NOMO-1 (cell line): ENCODE results near the gene DNMBP.
A peak's percentile ranks its signal among the peaks of the same experiment; 100 is the strongest.
"Not testable (repeated sequence)": the region's sequence is repeated elsewhere in the genome, so short reads cannot be mapped to it uniquely, and the experiment has no call there.

Source experiments
- DNase-seq, 2 experiments: peaks; one replicate each; lab custom pipeline; 2025; ENCODE audit not compliant: unreplicated experiment in 2 of 2; lab: John Stamatoyannopoulos, UW

Gene DNMBP

DNA sequence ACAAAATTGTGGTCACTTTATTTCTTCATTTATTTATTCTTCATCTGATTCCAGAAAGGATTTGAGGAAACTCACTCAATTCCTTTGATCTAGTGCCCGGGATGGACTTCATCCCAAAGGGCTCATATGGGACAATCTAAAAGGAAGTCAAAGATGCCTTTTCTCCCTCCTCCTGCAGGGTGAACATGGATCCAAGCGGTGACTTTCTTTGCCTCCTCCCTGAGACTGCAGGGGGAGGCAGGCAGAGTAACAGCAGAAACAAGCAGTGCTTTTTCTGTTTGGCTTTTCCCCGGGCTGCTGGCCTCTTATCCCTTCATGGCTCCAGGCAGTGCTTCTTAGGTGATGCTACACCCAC is 10.0 kb upstream of the DNMBP start:
- no peak for DNase-seq

DNA sequence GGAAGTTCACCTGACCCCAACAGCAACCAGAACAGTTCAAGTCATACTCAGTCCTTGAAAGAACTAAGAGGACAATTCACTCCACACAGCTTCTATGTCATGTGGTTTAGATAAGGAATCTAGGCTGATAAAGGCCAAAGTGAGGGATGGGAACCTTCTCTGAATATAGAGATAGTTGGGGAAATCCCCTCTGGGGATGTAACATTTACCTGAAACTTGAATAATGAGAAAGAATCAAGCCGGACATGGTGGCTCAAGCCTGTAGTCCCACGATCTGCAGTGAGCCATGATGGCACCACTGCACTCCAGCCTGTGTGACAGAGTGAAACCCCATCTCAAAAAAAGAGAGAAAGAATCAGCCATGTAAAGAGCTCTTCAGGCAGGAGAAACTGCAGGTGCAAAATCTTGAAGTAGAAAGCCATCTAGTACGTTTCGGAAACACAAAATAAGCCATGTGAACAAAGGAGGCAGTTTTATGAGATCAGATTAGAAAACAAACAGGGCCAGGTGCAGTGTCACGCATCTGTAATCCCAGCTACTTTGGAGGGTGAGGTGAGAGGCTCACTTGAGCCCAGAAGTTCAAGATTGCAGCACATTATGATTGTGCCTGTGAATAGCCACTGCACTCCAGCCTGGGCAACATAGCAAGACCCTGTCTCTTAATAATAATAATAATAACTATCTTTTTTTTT is 4.5 kb upstream of the DNMBP start:
- DNase-seq = no peak

DNA sequence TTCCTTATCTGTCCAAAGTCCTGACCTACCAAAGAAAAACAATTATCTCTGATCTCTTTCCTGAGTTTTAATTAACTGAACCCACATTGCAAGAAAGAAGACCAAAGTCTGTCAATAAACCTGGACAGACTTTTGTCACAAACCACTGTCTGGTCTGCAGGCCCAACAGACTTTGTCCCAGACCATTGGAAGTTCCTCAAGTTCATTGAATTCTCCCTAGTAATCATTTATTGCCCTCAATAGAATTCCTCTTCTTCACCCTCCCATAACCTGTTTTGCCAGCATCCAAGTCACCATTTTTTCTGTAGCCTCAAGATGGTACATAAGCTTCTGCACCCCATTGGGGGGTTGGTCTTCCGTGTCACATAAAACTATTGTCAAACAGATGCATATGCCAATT is 3.9 kb upstream of the DNMBP start:
- no peak for DNase-seq

- not testable (repeated sequence) for DNase-seq
Measured at GRCh38 chr10:100011906-100012305, 2.2 kb upstream of the DNMBP start.

DNA sequence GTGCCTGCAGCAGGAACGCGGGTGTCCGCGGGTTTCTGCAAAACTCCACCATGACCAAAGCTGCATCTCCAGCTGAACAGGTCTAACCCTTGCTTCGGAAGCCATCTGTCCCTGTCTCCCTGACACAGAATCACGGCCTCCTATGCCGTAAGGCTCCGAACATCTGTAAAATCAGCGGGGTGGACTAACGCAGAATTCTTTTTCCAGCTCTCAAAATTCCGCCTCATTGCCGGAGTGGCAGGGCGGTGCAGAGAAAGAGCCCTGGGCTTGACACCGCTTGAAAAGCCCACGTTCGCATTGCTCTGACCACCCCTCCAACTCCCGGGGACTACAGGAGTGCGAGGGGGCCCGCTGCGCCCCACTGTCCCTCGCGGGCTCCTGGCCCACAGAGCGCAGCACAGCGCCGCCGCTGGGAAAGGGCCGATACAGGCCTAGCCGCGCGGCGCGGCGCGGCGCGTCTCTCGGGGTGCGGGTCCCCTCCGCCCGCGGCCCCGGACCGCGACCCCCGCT is 409 bp downstream of the DNMBP start:
- DNase-seq = peak; percentile 45 to 72

DNA sequence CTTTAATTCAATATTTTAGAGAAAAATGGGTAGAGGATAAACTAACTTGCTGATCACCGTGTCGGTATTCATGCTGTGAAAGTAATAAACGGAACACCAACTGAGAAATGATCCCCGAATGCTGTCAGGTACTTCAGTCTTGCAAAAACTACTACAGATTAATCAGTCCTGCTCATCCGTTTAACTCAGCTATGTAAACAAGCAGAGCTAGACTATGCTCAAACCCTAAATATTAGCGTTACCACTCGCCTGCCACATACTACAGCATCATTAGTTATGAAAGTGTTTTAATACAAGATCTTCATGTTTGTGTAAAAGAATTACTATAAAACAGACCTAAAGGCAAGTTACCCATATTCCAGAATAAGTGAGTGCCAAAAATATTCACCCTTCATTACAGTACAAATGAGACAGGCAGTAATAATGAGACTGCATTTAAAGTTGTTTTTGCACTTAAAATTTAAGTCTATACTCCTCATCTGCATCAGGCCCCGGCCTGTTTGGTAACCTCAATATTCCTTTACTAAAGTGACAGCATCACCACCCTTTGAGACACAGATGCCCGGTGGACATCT is 952 bp downstream of the DNMBP start:
- no peak for DNase-seq

DNA sequence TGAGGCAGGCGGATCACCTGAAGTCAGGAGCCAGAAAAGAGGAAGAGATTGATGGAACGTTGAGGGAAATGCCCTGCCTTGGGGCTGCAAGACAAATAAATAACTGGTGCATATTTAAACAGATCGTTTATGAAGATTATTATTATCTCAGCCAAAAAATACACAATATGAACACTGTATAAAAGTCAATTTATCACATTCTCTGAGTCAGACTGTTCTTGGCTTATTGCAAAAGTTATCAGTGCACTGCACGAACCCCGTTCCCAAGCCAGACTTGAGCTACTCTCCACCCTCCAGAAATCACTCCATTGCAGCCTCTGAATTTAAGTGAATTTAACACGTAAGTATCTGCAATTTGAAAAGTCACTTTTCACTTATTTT is 1.6 kb downstream of the DNMBP start:
- DNase-seq = no peak

DNA sequence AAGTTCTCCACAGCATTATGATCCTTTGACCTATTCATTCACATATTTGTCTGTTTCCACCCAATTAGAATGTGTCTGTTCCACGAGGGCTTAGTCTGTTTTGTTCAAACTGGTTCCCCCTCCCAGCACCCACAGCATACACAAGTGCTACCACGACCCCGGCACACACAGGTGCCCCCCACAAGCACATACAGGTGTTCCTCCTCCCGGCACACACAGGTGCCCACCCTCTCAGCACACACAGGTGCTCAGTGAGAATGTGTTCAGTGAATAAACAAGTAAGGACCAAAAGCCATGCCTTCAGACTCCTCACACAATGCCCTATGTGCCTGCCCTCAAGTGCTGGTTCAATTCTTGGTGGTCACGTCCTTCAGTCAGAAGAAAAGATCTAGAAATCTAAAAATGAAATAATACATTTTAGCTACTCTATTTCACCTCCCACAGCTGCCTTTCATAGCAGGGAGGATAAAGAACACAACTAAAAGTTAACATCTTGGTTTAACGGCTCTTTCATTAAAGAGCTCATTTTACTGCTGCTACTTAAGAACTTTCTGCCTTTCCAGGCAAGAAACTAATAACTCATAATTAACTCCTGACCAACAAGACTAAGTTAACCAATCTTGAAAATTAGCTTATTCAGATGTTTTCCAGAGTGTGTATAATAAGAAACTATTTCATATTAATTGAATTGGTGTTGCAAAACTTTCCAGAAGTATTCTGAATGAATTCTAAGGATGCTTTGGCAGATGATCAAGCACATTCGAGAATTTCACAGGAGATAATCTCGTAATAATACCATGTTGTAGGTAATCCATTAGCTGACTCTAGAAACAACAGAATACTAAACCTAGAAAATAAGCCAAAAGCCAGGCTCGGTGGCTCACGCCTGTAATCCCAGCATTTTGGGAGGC is 2.3 kb downstream of the DNMBP start:
- no peak for DNase-seq

- peak; percentile 55 to 85 for DNase-seq
Measured at GRCh38 chr10:100006243-100006886, 3.4 kb downstream of the DNMBP start.

GRCh38 chr10:100004805-100005510 is 4.8 kb downstream of the DNMBP start:
- DNase-seq = no peak

GRCh38 chr10:100000109-100000644 is 9.6 kb downstream of the DNMBP start:
- DNase-seq = no peak

GRCh38 chr10:99999319-100000108 is 10.2 kb downstream of the DNMBP start:
- no peak for DNase-seq

GRCh38 chr10:99998889-99999288 is 10.9 kb downstream of the DNMBP start:
- no peak for DNase-seq

DNA sequence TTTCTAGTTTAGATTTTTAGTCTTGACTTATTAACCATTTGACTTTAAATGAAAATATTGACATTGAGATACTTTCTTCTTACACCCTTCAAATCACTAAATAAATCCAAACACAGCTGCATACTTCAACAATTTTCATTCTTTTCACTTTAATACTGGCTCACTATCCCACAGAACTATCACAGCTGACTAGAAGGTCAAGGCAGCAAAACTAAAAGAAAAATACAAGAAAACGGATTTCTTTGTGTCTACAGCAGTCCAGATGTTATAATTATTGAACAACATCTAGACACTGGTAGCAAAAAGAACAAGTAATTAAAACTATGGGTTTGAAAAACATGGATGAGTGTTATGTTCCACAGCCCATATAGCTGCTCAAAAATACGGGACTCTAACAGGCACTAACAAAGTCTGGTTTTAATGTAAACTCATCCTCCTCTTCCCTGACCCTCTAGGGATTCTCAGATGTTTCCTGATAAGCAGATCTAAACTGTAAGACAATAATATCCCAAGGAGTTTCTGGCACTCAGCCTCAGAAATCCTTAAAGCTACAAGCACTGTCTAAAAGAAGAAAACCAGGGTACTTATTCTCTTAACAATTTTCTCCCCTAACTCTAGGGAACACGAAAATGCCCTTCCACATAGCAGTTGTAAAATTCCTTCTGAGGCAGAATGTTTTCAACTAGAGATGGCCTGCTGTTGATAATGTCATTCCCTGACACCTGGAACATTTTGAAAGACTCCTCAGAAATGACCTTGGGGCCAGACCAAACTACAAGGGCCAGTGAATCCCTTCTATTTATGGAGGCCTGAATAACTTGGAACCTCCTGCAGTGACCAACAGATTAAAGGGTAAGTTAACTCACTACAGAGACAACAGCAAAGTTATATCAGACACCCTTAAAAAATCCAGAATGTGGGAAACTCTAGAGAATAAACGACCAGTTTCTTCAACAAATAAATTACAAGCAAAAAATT is 12.8 kb downstream of the DNMBP start:
- DNase-seq = no peak

GRCh38 chr10:99995713-99996112 is 14.0 kb downstream of the DNMBP start:
- no peak for DNase-seq

GRCh38 chr10:99995269-99995668 is 14.5 kb downstream of the DNMBP start:
- no peak for DNase-seq

DNA sequence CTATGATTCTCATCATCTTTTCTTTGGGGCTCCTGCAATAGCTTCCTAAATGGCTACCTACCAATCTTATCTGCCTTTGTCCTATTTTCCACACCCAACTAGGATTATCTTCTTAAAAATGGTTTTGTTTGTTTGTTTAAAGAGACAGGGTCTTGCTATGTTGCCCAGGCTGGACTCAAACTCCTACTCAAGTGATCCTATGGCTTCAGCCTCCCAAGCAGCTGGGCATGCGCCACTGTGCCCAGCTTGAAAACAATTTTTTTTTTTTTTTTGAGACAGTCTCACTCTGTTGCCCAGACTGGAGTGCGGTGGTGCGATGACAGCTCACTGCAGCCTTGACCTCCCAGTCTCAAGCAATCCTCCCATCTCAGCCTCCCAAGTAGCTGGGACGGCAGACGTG is 14.9 kb downstream of the DNMBP start:
- DNase-seq = no peak
